Fibroblast of skin of back (primary cell): ENCODE data around the gene AP4E1.
"Not testable (repeated sequence)": the region's sequence is repeated elsewhere in the genome, so short reads cannot be mapped to it uniquely, and the experiment has no call there.

Experiments
- DNase-seq: peaks from one replicate; pipeline ENCODE4 v3.0.0-alpha.2; 2013

Gene AP4E1

GRCh38 chr15:51025454-51025846, 117.0 kb downstream of the AP4E1 start:
- DNase-seq, result no peak

GRCh38 chr15:51030649-51031316, 122.3 kb downstream of the AP4E1 start:
- peak; percentile 94 for DNase-seq

- not testable (repeated sequence) for DNase-seq
Measured at GRCh38 chr15:51037474-51037873, 129.0 kb downstream of the AP4E1 start.

- DNase-seq, result no peak
Measured at GRCh38 chr15:51038162-51038973, 129.9 kb downstream of the AP4E1 start.

- no peak for DNase-seq
Measured at GRCh38 chr15:51038974-51039319, 130.5 kb downstream of the AP4E1 start.

- DNase-seq, result no peak
Measured at GRCh38 chr15:51044037-51044727, 135.7 kb downstream of the AP4E1 start.

GRCh38 chr15:51046016-51046415, 137.5 kb downstream of the AP4E1 start:
- no peak for DNase-seq

GRCh38 chr15:51046799-51047449, 138.4 kb downstream of the AP4E1 start:
- DNase-seq, result peak; percentile 37

GRCh38 chr15:51048308-51048707, 139.8 kb downstream of the AP4E1 start:
- no peak for DNase-seq

- no peak for DNase-seq
Measured at GRCh38 chr15:51049081-51049480, 140.6 kb downstream of the AP4E1 start.

- no peak for DNase-seq
Measured at GRCh38 chr15:51051776-51052175, 143.3 kb downstream of the AP4E1 start.

- DNase-seq, result no peak
Measured at GRCh38 chr15:51053571-51053970, 145.1 kb downstream of the AP4E1 start.

- no peak for DNase-seq
Measured at GRCh38 chr15:51054535-51054934, 146.1 kb downstream of the AP4E1 start.
